Osteoblast (primary cell): ENCODE results near the gene EVA1B. TPM values are rescaled to one million over a fixed set of nuclear protein-coding genes. Genes with fewer than 3 reads are reported as not detected.

ENCODE experiments used
- DNase-seq: peaks from one replicate; pipeline ENCODE4 v3.0.0; 2011; ENCODE audit warnings: low spot score, mixed read lengths; ENCODE audit not compliant: insufficient read length; ENCODE audit errors: missing footprints
- H2AFZ ChIP-seq: 2 replicates; pipeline ENCODE4 v1.6.0; 2011; ENCODE audit warnings: mild to moderate bottlenecking, low read length
- H3K27ac ChIP-seq: 2 replicates; pipeline ENCODE4 v1.5.1; 2011; ENCODE audit warnings: mild to moderate bottlenecking, low read depth, low read length, moderate library complexity
- H3K27me3 ChIP-seq: 2 replicates; pipeline ENCODE4 v1.6.0; 2012; ENCODE audit warnings: mild to moderate bottlenecking, control low read depth, inconsistent platforms, low read length, moderate library complexity; ENCODE audit not compliant: insufficient read depth
- H3K36me3 ChIP-seq: 2 replicates; pipeline ENCODE4 v1.5.1; 2011; ENCODE audit warnings: mild to moderate bottlenecking, low read length, control low read depth, moderate library complexity; ENCODE audit not compliant: insufficient read depth
- H3K4me1 ChIP-seq: 2 replicates; pipeline ENCODE4 v1.5.1; 2011; ENCODE audit warnings: mild to moderate bottlenecking, low read length, control low read depth, moderate library complexity; ENCODE audit not compliant: insufficient read depth
- H3K4me2 ChIP-seq: 2 replicates; pipeline ENCODE4 v1.6.0; 2011; ENCODE audit warnings: mild to moderate bottlenecking, low read length; ENCODE audit not compliant: insufficient read depth
- H3K4me3 ChIP-seq: fragments of 200-600 bp; sonication (generic); 3 replicates; pipeline ENCODE4 v1.5.1; 2012; ENCODE audit warnings: mild to moderate bottlenecking, low read length, inconsistent platforms; ENCODE audit not compliant: insufficient read depth
- H3K79me2 ChIP-seq: 2 replicates; pipeline ENCODE4 v1.6.0; 2012; ENCODE audit warnings: mild to moderate bottlenecking, low read length, control low read depth, inconsistent platforms; ENCODE audit not compliant: insufficient read depth
- H3K9me3 ChIP-seq: 2 replicates; pipeline ENCODE4 v1.5.1; 2011; ENCODE audit warnings: low read depth, low read length, control low read depth
- H4K20me1 ChIP-seq: 2 replicates; pipeline ENCODE4 v1.6.0; 2012; ENCODE audit warnings: mild to moderate bottlenecking, low read length, control low read depth; ENCODE audit not compliant: insufficient read depth
- CTCF ChIP-seq: IDR thresholded peaks from 2 replicates; pipeline ENCODE4 v1.5.1; 2011; ENCODE audit warnings: mild to moderate bottlenecking, low read depth, low read length, moderate library complexity; ENCODE audit errors: extremely low read depth
- total RNA-seq: library from RNA; depleted of rRNA; stranded (reverse); fragments of >200 nt; gene quantifications from 2 replicates; pipeline ENCODE4 v1.2.3, GENCODE V29; 2012

The EVA1B gene
- total RNA-seq, 1 donor = 135 TPM

GRCh38 chr1:36279789-36280296, 43.6 kb downstream of the EVA1B start:
- no peak overlapping the region for H2AFZ ChIP-seq
- peak overlapping the region; percentile 8 for H3K27ac ChIP-seq
- H3K4me3 ChIP-seq = no peak overlapping the region
- no peaks in the 10 kb centered on the region for H3K9me3 ChIP-seq
- DNase-seq = no peak
- peaks cover 33% of the 10 kb centered on the region for H3K36me3 ChIP-seq
- H3K4me1 ChIP-seq = peaks cover 8% of the 10 kb centered on the region
- TF ChIP-seq CTCF = no peak
- peaks cover 81% of the 10 kb centered on the region for H3K79me2 ChIP-seq
- H3K27me3 ChIP-seq = no peaks in the 10 kb centered on the region
- peaks cover 20% of the 10 kb centered on the region for H4K20me1 ChIP-seq
- H3K4me2 ChIP-seq = no peak overlapping the region

GRCh38 chr1:36279110-36279788, 44.2 kb downstream of the EVA1B start:
- H3K4me3 ChIP-seq = no peak overlapping the region

GRCh38 chr1:36276688-36277087, 46.8 kb downstream of the EVA1B start:
- Histone ChIP-seq H3K27me3 (no peaks in the 10 kb centered on the region), H2AFZ (no peak overlapping the region), H3K9me3 (no peaks in the 10 kb centered on the region), H3K4me1 (peaks cover 8% of the 10 kb centered on the region), H3K36me3 (peaks cover 27% of the 10 kb centered on the region), H3K4me3 (no peak overlapping the region), H4K20me1 (peaks cover 29% of the 10 kb centered on the region), H3K27ac (no peak overlapping the region), H3K4me2 (no peak overlapping the region), H3K79me2 (peaks cover 90% of the 10 kb centered on the region)
- DNase-seq = no peak
- TF ChIP-seq CTCF = no peak

More at GRCh38 chr1:36279110-36279788, 44.2 kb downstream of the EVA1B start:
- no peak for TF ChIP-seq CTCF
- peak; percentile 37 for DNase-seq
- no peak overlapping the region for H2AFZ ChIP-seq
- H4K20me1 ChIP-seq = peaks cover 20% of the 10 kb centered on the region
- H3K79me2 ChIP-seq = peaks cover 83% of the 10 kb centered on the region
- H3K4me2 ChIP-seq = no peak overlapping the region
- H3K27ac ChIP-seq = peak overlapping the region; percentile 8
- no peaks in the 10 kb centered on the region for H3K9me3 ChIP-seq
- no peaks in the 10 kb centered on the region for H3K27me3 ChIP-seq
- peaks cover 8% of the 10 kb centered on the region for H3K4me1 ChIP-seq
- peaks cover 27% of the 10 kb centered on the region for H3K36me3 ChIP-seq

GRCh38 chr1:36274201-36274600, 49.2 kb downstream of the EVA1B start:
- Histone ChIP-seq H3K27ac (no peak overlapping the region), H3K4me2 (no peak overlapping the region), H4K20me1 (peaks cover 16% of the 10 kb centered on the region), H3K4me3 (no peak overlapping the region), H3K9me3 (no peaks in the 10 kb centered on the region), H3K4me1 (peaks cover 6% of the 10 kb centered on the region), H3K27me3 (no peaks in the 10 kb centered on the region), H3K79me2 (peaks cover 88% of the 10 kb centered on the region), H3K36me3 (peaks cover 29% of the 10 kb centered on the region), H2AFZ (no peak overlapping the region)
- no peak for DNase-seq
- no peak for TF ChIP-seq CTCF
